Measurements from ENCODE around the gene A1BG.
"Not testable (repeated sequence)": the region's sequence is repeated elsewhere in the genome, so short reads cannot be mapped to it uniquely, and the experiment has no call there.

A1BG gene

GRCh38 chr19:58385891-58386575, 32.7 kb upstream of the A1BG start:
- DNase-seq, result no peak

GRCh38 chr19:58385313-58385890, 32.1 kb upstream of the A1BG start:
- no peak for DNase-seq

GRCh38 chr19:58382997-58383603, 29.8 kb upstream of the A1BG start:
- no peak for DNase-seq

GRCh38 chr19:58381460-58382212, 28.3 kb upstream of the A1BG start:
- DNase-seq, result no peak

GRCh38 chr19:58380662-58381459, 27.6 kb upstream of the A1BG start, which contains the start of gene ZNF837:
ZNF837 (minus strand) TSS chr19:58381030; CDS start chr19:58369332, 11,698 bp downstream.
- DNase-seq, result peak; percentile 100

GRCh38 chr19:58380037-58380661, 26.9 kb upstream of the A1BG start:
- no peak for DNase-seq

- DNase-seq, result no peak
These were observed 26.0 kb upstream of the A1BG start for GRCh38 chr19:58379246-58379645.

- DNase-seq, result not testable (repeated sequence)
These were observed 23.4 kb upstream of the A1BG start for GRCh38 chr19:58376724-58377123.

GRCh38 chr19:58374200-58374599, 20.9 kb upstream of the A1BG start:
- no peak for DNase-seq

GRCh38 chr19:58372311-58373133, 19.2 kb upstream of the A1BG start:
- DNase-seq, result peak; percentile 65

- no peak for DNase-seq
These were observed 15.5 kb upstream of the A1BG start for GRCh38 chr19:58368561-58369360.

- no peak for DNase-seq
These were observed 14.6 kb upstream of the A1BG start for GRCh38 chr19:58367698-58368454.

GRCh38 chr19:58366585-58367430, 13.5 kb upstream of the A1BG start:
- no peak for DNase-seq

GRCh38 chr19:58364146-58364545, 10.9 kb upstream of the A1BG start:
- no peak for DNase-seq

GRCh38 chr19:58362272-58362994, 9.1 kb upstream of the A1BG start, which contains the start of gene ZNF497:
ZNF497 (minus strand) TSS chr19:58362751; CDS start chr19:58357635, 5,116 bp downstream.
- peak; percentile 98 for DNase-seq

- peak; percentile 56 for DNase-seq
These were observed 8.6 kb upstream of the A1BG start for GRCh38 chr19:58361900-58362271.

GRCh38 chr19:58357481-58358145, 4.3 kb upstream of the A1BG start:
- no peak for DNase-seq
